B cell (primary cell): ENCODE measurements around the gene CCDC171.

ENCODE experiments used
- EZH2 ChIP-seq: IDR thresholded peaks from 2 replicates; pipeline ENCODE4 v1.6.1; 2012; ENCODE audit warnings: borderline replicate concordance, low read depth, mild to moderate bottlenecking, moderate library complexity, low read length; ENCODE audit not compliant: insufficient read depth, poor library complexity, severe bottlenecking
- TF ChIP-seq, protein P1 (sequence below): fragments of 200-600 bp; IDR thresholded peaks from one replicate; pipeline ENCODE4 v1.8.0; 2022; ENCODE audit warnings: antibody characterized with exemption, mild to moderate bottlenecking

DNA sequence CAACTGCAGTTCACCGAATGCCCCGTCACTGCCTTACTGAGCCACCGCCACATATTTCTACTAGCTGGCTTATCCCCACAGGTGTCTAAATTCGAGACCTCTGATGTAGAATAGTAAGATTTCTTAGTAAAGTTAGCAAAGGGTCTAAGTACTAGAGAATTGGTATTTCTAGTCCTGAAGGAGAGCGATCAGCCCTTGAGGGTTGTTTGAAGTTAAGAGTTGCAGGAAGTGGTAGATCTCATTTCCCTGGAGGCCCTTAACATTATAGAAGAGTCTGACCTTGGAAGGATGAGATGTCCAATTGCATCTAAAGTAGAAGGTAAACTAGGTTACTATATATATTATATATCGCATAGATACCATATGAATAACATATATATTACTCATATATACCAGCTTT is 451.8 kb downstream of the CCDC171 start:
- TF ChIP-seq, protein P1, sequence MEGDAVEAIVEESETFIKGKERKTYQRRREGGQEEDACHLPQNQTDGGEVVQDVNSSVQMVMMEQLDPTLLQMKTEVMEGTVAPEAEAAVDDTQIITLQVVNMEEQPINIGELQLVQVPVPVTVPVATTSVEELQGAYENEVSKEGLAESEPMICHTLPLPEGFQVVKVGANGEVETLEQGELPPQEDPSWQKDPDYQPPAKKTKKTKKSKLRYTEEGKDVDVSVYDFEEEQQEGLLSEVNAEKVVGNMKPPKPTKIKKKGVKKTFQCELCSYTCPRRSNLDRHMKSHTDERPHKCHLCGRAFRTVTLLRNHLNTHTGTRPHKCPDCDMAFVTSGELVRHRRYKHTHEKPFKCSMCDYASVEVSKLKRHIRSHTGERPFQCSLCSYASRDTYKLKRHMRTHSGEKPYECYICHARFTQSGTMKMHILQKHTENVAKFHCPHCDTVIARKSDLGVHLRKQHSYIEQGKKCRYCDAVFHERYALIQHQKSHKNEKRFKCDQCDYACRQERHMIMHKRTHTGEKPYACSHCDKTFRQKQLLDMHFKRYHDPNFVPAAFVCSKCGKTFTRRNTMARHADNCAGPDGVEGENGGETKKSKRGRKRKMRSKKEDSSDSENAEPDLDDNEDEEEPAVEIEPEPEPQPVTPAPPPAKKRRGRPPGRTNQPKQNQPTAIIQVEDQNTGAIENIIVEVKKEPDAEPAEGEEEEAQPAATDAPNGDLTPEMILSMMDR = no peak
- no peak for TF ChIP-seq EZH2
